B cell (primary cell): ENCODE results near the gene GABRG3. TPM values are rescaled to one million over a fixed set of nuclear protein-coding genes. Genes with fewer than 3 reads are reported as not detected.
"Not testable (repeated sequence)": the region's sequence is repeated elsewhere in the genome, so short reads cannot be mapped to it uniquely, and the experiment has no call there.

Experiments
- ATAC-seq: fragments of 200-7000 bp; cut with Tn5 transposase; one replicate; pipeline ENCODE4 v1.10.0; 2021; ENCODE audit warnings: low read depth, mild to moderate bottlenecking, moderate number of reproducible peaks, moderate library complexity
- CTCF ChIA-PET: fragments of 350-600 bp; sonication (Branson Sonifier 250); formaldehyde crosslinking; loops from one replicate; lab custom pipeline; 2021; ENCODE audit warnings: antibody characterized with exemption, inconsistent platforms; lab: Charles Lee
- POLR2A ChIA-PET: fragments of 350-600 bp; sonication (Branson Sonifier 250); formaldehyde crosslinking; loops from one replicate; lab custom pipeline; 2021; ENCODE audit warnings: antibody characterized with exemption; lab: Charles Lee
- DNase-seq: peaks from one replicate; pipeline ENCODE4 v3.0.0; 2013
- H2AFZ ChIP-seq: 2 replicates; pipeline ENCODE4 v1.6.1; 2012; ENCODE audit warnings: mild to moderate bottlenecking, low read depth, low read length; ENCODE audit not compliant: insufficient read depth, poor library complexity, severe bottlenecking
- H3K27ac ChIP-seq, 2 donors: 1 replicate in 1 of 2; 2 replicates in 1 of 2; pipeline ENCODE4 v1.5.1; 2012 to 2013; ENCODE audit warnings: low read length in 2 of 2, mild to moderate bottlenecking in 2 of 2, moderate library complexity in 1 of 2
- H3K27me3 ChIP-seq, 4 experiments: fragments of 200-600 bp in 1 of 4; sonication (generic) in 1 of 4; replicated peaks in 1 of 4; 1 replicate in 2 of 4; 2 replicates in 2 of 4; pipeline versions ENCODE4 v1.6.1 to v1.7.0; 2013 to 2016; ENCODE audit warnings: low read length in 3 of 4, mild to moderate bottlenecking in 2 of 4, mixed read lengths in 1 of 4, moderate library complexity in 1 of 4; ENCODE audit not compliant: insufficient read depth in 4 of 4, control insufficient read depth in 3 of 4; ENCODE audit errors: control extremely low read depth in 1 of 4
- H3K36me3 ChIP-seq, 2 experiments: replicated peaks in 1 of 2; 1 replicate in 1 of 2; 2 replicates in 1 of 2; pipeline versions ENCODE4 v1.6.1 to v1.7.1; 2013; ENCODE audit warnings: low read length in 1 of 2; ENCODE audit not compliant: insufficient read depth in 2 of 2, control insufficient read depth in 1 of 2; ENCODE audit errors: control extremely low read depth in 1 of 2, extremely low read depth in 1 of 2
- H3K4me1 ChIP-seq, 2 donors: fragments of 200-600 bp in 1 of 2; sonication (generic) in 1 of 2; 1 replicate in 1 of 2; 2 replicates in 1 of 2; pipeline versions ENCODE4 v1.5.1 to v1.6.1; 2013 to 2017; ENCODE audit warnings: low read length in 2 of 2; ENCODE audit not compliant: control insufficient read depth in 2 of 2, insufficient read depth in 2 of 2
- H3K4me2 ChIP-seq: replicated peaks from 2 replicates; pipeline ENCODE3; 2012; ENCODE audit warnings: mild to moderate bottlenecking, low read depth, low read length; ENCODE audit not compliant: poor library complexity, severe bottlenecking
- H3K4me3 ChIP-seq, 5 experiments: fragments of 200-600 bp in 1 of 5; sonication (generic) in 1 of 5; 1 replicate in 3 of 5; 2 replicates in 2 of 5; pipeline versions ENCODE4 v1.5.1 to v1.7.0; 2011 to 2016; ENCODE audit warnings: low read length in 4 of 5, mild to moderate bottlenecking in 4 of 5, low read depth in 2 of 5, control low read depth in 1 of 5, moderate library complexity in 1 of 5; ENCODE audit not compliant: insufficient read depth in 1 of 5; ENCODE audit errors: control extremely low read depth in 1 of 5, extremely low read depth in 1 of 5
- H3K79me2 ChIP-seq: fragments of 200-600 bp; sonication (generic); one replicate; pipeline ENCODE4 v1.6.0; 2016; ENCODE audit warnings: low read length; ENCODE audit not compliant: control insufficient read depth, insufficient read depth
- H3K9ac ChIP-seq: fragments of 200-600 bp; sonication (generic); 2 replicates; pipeline ENCODE4 v1.6.1; 2017; ENCODE audit warnings: mild to moderate bottlenecking, low read length, moderate library complexity
- H3K9me3 ChIP-seq, 3 donors: one replicate each; pipeline versions ENCODE4 v1.6.1 to v1.7.1; 2013; ENCODE audit warnings: low read length in 2 of 3; ENCODE audit not compliant: control insufficient read depth in 2 of 3, insufficient read depth in 1 of 3; ENCODE audit errors: control extremely low read depth in 1 of 3
- H4K20me1 ChIP-seq: 2 replicates; pipeline ENCODE4 v1.6.0; 2012; ENCODE audit warnings: mild to moderate bottlenecking, low read length; ENCODE audit not compliant: insufficient read depth, control insufficient read depth, poor library complexity, severe bottlenecking
- H3K27ac Mint-ChIP-seq: one replicate; pipeline ENCODE4 v1.8.0; 2021; ENCODE audit warnings: mixed read lengths
- H3K27me3 Mint-ChIP-seq: one replicate; pipeline ENCODE4 v1.8.0; 2021; ENCODE audit warnings: mixed read lengths
- H3K4me1 Mint-ChIP-seq: one replicate; pipeline ENCODE4 v1.8.0; 2021; ENCODE audit warnings: mixed read lengths
- H3K4me3 Mint-ChIP-seq: one replicate; pipeline ENCODE4 v1.8.0; 2021; ENCODE audit warnings: mixed read lengths
- H3K9me3 Mint-ChIP-seq: one replicate; pipeline ENCODE4 v1.8.0; 2022; ENCODE audit warnings: mixed read lengths; ENCODE audit not compliant: insufficient read depth
- EZH2 ChIP-seq: IDR thresholded peaks from 2 replicates; pipeline ENCODE4 v1.6.1; 2012; ENCODE audit warnings: borderline replicate concordance, low read depth, mild to moderate bottlenecking, moderate library complexity, low read length; ENCODE audit not compliant: insufficient read depth, poor library complexity, severe bottlenecking
- WGBS: methylation state at CpG from one replicate; pipeline ENCODE4 v1.1.5; 2013; ENCODE audit warnings: missing lambda C conversion rate; ENCODE audit not compliant: insufficient coverage; 5-methylcytosine and 5-hydroxymethylcytosine counted together
- intact Hi-C: fragments of 100-400 bp; cut with micrococcal nuclease; formaldehyde crosslinking; loops from one replicate; pipeline ENCODE4 v1.10.0; 2022
- polyA plus RNA-seq: library from polyadenylated mRNA; depleted of rRNA; stranded (reverse); fragments of >200 nt; gene quantifications from 2 replicates; pipeline ENCODE4 v1.2.3, GENCODE V29; 2012
- total RNA-seq, 2 donors: library from RNA; stranded (reverse); fragments of 120-200 nt in 1 of 2; gene quantifications; 1 replicate in 1 of 2; 2 replicates in 1 of 2; pipeline versions ENCODE4 v1.2.3 to v1.2.4, GENCODE V29; 2013 to 2022
- TF ChIP-seq, protein P1 (sequence below): fragments of 200-600 bp; IDR thresholded peaks from one replicate; pipeline ENCODE4 v1.8.0; 2022; ENCODE audit warnings: antibody characterized with exemption, mild to moderate bottlenecking

GABRG3 gene
- total and polyA plus RNA-seq, 2 donors (not counting 1 experiment from before 2014, with no cell fraction given): not detected

DNA sequence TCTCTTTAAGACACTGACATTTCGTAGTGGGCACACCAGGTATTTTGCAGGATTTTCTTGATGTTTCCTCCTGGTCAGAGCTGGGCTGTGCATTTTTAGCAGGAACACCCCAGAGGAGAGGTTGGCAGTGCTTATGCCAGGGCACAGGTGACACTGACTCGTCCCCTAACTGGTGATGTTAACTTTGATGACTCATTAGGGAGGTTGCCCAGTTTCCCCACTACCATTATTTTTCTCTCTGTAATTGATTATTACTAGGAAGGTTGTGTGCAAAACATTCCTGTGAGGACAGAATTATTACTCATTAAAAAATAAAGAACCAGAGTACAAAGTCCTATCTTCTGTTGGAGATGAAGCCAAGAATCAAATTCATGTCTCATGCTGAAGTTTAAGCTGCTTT is 394.5 kb downstream of the GABRG3 start:
- no peak for DNase-seq
- CTCF ChIA-PET: no interaction called here
- Mint-ChIP-seq H3K9me3 (peaks cover 2% of the 10 kb centered on the region), H3K27ac (no peak overlapping the region), H3K27me3 (no peaks in the 10 kb centered on the region), H3K4me1 (no peaks in the 10 kb centered on the region), H3K4me3 (no peak overlapping the region)
- H3K79me2 ChIP-seq: no peaks in the 10 kb centered on the region
- peaks cover 0 to 7% (median 0%) of the 10 kb centered on the region in 3 donors for H3K9me3 ChIP-seq
- intact Hi-C loops: no loop called here
- H3K27me3 ChIP-seq: no peaks in the 10 kb centered on the region
- no peaks in the 10 kb centered on the region for H4K20me1 ChIP-seq
- no peak overlapping the region for H2AFZ ChIP-seq
- WGBS: 89% methylated on average over 1 of the region's 2 CpGs
- H3K36me3 ChIP-seq: no peaks in the 10 kb centered on the region
- no peak overlapping the region for H3K4me2 ChIP-seq
- POLR2A ChIA-PET: no interaction called here
- ATAC-seq: no peak
- H3K4me3 ChIP-seq: no peak overlapping the region
- H3K9ac ChIP-seq: no peak overlapping the region
- TF ChIP-seq, protein P1, sequence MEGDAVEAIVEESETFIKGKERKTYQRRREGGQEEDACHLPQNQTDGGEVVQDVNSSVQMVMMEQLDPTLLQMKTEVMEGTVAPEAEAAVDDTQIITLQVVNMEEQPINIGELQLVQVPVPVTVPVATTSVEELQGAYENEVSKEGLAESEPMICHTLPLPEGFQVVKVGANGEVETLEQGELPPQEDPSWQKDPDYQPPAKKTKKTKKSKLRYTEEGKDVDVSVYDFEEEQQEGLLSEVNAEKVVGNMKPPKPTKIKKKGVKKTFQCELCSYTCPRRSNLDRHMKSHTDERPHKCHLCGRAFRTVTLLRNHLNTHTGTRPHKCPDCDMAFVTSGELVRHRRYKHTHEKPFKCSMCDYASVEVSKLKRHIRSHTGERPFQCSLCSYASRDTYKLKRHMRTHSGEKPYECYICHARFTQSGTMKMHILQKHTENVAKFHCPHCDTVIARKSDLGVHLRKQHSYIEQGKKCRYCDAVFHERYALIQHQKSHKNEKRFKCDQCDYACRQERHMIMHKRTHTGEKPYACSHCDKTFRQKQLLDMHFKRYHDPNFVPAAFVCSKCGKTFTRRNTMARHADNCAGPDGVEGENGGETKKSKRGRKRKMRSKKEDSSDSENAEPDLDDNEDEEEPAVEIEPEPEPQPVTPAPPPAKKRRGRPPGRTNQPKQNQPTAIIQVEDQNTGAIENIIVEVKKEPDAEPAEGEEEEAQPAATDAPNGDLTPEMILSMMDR: no peak
- no peak for TF ChIP-seq EZH2
- H3K27ac ChIP-seq: no peak overlapping the region
- H3K4me1 ChIP-seq: no peaks in the 10 kb centered on the region

DNA sequence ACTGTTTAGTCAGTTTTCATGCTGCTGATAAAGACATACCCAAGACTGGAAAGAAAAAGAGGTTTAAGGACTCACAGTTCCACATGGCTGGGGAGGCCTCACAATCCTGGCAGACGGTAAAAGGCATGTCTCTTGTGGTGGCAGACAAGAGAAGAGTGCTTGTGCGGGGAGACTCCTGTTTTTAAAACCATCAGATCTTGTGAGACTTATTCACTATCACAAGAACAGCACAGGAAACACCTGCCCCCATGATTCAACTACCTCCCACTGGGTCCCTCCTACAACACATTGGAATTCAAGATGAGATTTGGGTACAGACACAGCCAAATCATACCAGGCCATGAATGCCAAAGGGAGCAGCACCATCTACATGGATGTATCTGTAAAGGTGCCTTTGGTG is 406.4 kb downstream of the GABRG3 start:
- H3K4me2 ChIP-seq, H2AFZ ChIP-seq, H3K4me1 Mint-ChIP-seq, H3K27ac Mint-ChIP-seq, H3K27me3 Mint-ChIP-seq, H3K9ac ChIP-seq, H3K27ac ChIP-seq, H3K27me3 ChIP-seq, H3K9me3 ChIP-seq, CTCF ChIA-PET, H3K79me2 ChIP-seq, H3K4me3 Mint-ChIP-seq, H3K4me3 ChIP-seq, H3K36me3 ChIP-seq, POLR2A ChIA-PET, intact Hi-C loops, H4K20me1 ChIP-seq, DNase-seq, ATAC-seq, H3K4me1 ChIP-seq: not testable (repeated sequence)
- WGBS: no CpG with 5 or more reads among the region's 2 CpGs
- peaks cover 12% of the 10 kb centered on the region for H3K9me3 Mint-ChIP-seq
